ENCODE measurements around the gene PATJ. TPM values are rescaled to one million over a fixed set of nuclear protein-coding genes. Genes with fewer than 3 reads are reported as not detected.

The PATJ gene
- total and polyA plus RNA-seq, 2 donors (not counting 3 experiments of a cell fraction or from before 2014, with no cell fraction given) = 1.1 to 3.0 TPM

GRCh38 chr1:61910035-61910434, 167.8 kb downstream of the PATJ start:
- no peaks in the 10 kb centered on the region for H3K4me1 ChIP-seq (ENCODE audit: control insufficient read depth, extremely low read depth, insufficient read depth, low read length)
- H2AFZ ChIP-seq (ENCODE audit: low read depth, low read length) = no peak overlapping the region
- no peaks in the 10 kb centered on the region for H3K9me3 ChIP-seq (replicated peaks; ENCODE audit: control insufficient read depth, insufficient read depth, low read length)
- H3K27me3 ChIP-seq (ENCODE audit: control insufficient read depth in 2 of 2, insufficient read depth in 2 of 2, low read length in 2 of 2) = no peaks in the 10 kb centered on the region
- no peaks in the 10 kb centered on the region for H3K36me3 ChIP-seq (ENCODE audit: control insufficient read depth in 2 of 2, extremely low read depth in 1 of 2, insufficient read depth in 2 of 2, low read length in 2 of 2)
- no peaks in the 10 kb centered on the region for H3K9me1 ChIP-seq (replicated peaks; ENCODE audit: control insufficient read depth, extremely low read depth, insufficient read depth, low read length)
- dilution Hi-C loops (cut with MboI; ENCODE audit: extremely low pct_ligation_motif_present, low sequenced_read_pairs) (no loop called here), intact Hi-C loops (cut with micrococcal nuclease) (no loop called here)
- no peak overlapping the region for H3K4me3 ChIP-seq (replicated peaks in 1 of 3; ENCODE audit: insufficient read depth in 1 of 3, low read depth in 1 of 3, low read length in 3 of 3)
- no TSS peak for BruUV-seq (replicated peaks)
- H3K4me2 ChIP-seq (ENCODE audit: insufficient read depth, low read length) = no peak overlapping the region
- ChIA-PET POLR2A (no interaction called here), CTCF (no interaction called here)
- H3K27ac ChIP-seq (ENCODE audit: insufficient read depth, low read depth, low read length) = no peak overlapping the region
- no peak for FAIRE-seq
- TF ChIP-seq MYC (IDR thresholded peaks at IDR 0.05; ENCODE audit: low read depth, low read length) = no peak
- TF ChIP-seq POLR2AphosphoS5 (IDR thresholded peaks at IDR 0.05; ENCODE audit: insufficient read depth, low read depth, low read length) = no peak
- no peak for TF ChIP-seq GATA2 (IDR thresholded peaks at IDR 0.05; ENCODE audit: insufficient read depth, insufficient read length, low read depth, low read length)
- no peak for TF ChIP-seq POLR2A (IDR thresholded peaks at IDR 0.05; ENCODE audit: low read depth, low read length)
- TF ChIP-seq EZH2 (IDR thresholded peaks at IDR 0.05; ENCODE audit: borderline replicate concordance, low read depth, low read length, severe bottlenecking) = no peak
- TF ChIP-seq JUN (IDR thresholded peaks at IDR 0.05; ENCODE audit: borderline replicate concordance, insufficient read depth, insufficient read length, low read depth) = no peak
- no peak for TF ChIP-seq MAX (IDR thresholded peaks at IDR 0.05; ENCODE audit: insufficient read depth, insufficient read length)
- TF ChIP-seq FOS (IDR thresholded peaks at IDR 0.05; ENCODE audit: borderline replicate concordance, insufficient read depth, low read length) = no peak
- TF ChIP-seq CTCF (IDR thresholded peaks at IDR 0.05; ENCODE audit: extremely low read depth in 1 of 2, insufficient read depth in 1 of 2, low read depth in 1 of 2, low read length in 2 of 2) = no peak
- no peaks in the 10 kb centered on the region for H4K20me1 ChIP-seq (replicated peaks; ENCODE audit: control insufficient read depth, extremely low read depth, insufficient read depth, low read length)
- H3K79me2 ChIP-seq (ENCODE audit: control insufficient read depth, insufficient read depth, low read length) = no peaks in the 10 kb centered on the region
- DNase-seq (ENCODE audit: low read depth, low spot score) = no peak
- H3K9ac ChIP-seq (replicated peaks; ENCODE audit: extremely low read depth, insufficient read depth, low read length) = no peak overlapping the region

All from endothelial cell of umbilical vein (primary cell).